ENCODE data around the gene DUSP7. TPM values are rescaled to one million over a fixed set of nuclear protein-coding genes. Genes with fewer than 3 reads are reported as not detected.
A peak's percentile ranks its signal among the peaks of the same experiment; 100 is the strongest.

The DUSP7 gene
- total and polyA plus RNA-seq, 9 of the 15 experiments (the other 6 are each of a cell fraction or from before 2014, with no cell fraction given): 0.45 to 15.8 (median 8.2) TPM

DNA sequence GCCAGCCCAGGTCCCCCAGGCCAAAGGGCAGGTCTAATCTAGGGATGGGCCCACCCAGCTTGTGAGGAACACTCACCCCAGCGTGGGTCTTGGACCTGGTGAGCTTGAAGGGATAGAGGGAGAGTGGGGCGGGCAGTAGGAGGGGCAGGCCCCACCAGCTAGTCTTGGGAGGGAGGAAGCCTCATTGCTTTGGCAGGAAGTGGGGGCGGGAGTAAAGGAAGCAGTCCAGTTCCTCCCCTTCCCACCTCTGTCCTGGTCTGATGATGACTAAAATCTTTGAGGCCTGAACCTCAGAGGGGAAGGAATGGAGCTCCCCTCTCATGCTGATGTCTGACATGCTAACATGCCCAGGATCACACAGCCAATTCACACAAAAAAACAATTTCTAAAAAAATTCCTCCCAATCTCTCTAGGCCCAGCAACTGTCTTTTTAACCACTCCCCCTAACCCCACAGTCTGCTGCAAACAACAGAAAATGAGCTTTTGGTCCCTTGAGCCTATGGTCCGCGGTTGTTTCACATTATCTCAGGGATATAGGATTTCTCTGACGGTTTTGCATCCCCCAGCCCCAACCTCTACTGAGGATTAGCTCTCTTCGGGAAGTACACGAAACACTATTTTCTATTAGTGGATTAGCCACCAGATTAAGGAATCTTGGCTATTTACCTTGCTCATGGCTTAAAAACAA is 30.7 kb upstream of the DUSP7 start:
- H3K27ac ChIP-seq (ENCODE audit: extremely low read depth, low read depth, low read length): no peak overlapping the region
- no peak overlapping the region for H2AFZ ChIP-seq (ENCODE audit: low read depth, low read length)
- peak; percentile 32; the same call in 2 of the 3 replicates for ATAC-seq
- H3K4me2 ChIP-seq (ENCODE audit: insufficient read depth, low read length): no peak overlapping the region
- no peaks in the 10 kb centered on the region for H3K79me2 ChIP-seq (ENCODE audit: control insufficient read depth, insufficient read depth, low read length)
- H3K9ac ChIP-seq (ENCODE audit: insufficient read depth in 1 of 2, low read depth in 2 of 2, low read length in 2 of 2): peak overlapping the region in 1 of 2 experiments; percentile 69; a peak in 1 of 4 replicates
- WGBS (ENCODE audit: insufficient coverage, low coverage, missing lambda C conversion rate): 87% methylated on average over 5 of the region's 8 CpGs
- peaks cover 8% of the 10 kb centered on the region; the same call in 1 of the 3 replicates for H3K36me3 ChIP-seq (ENCODE audit: control insufficient read depth, insufficient read depth, low read length)
- H3K9me3 ChIP-seq (replicated peaks; ENCODE audit: control insufficient read depth, insufficient read depth, low read depth, low read length): no peaks in the 10 kb centered on the region
- no peaks in the 10 kb centered on the region for H3K27me3 ChIP-seq (ENCODE audit: control insufficient read depth in 2 of 2, insufficient read depth in 2 of 2, low read length in 2 of 2)
- intact Hi-C loops (cut with micrococcal nuclease): no loop called here
- no TSS peak for BruUV-seq (replicated peaks)
- DNase-seq (ENCODE audit: extremely low read depth in 1 of 4, low spot score in 3 of 4): peak in 3 of 4 experiments; percentile 36 to 46 (median 37)
- FAIRE-seq: peak; percentile 19
- ChIA-PET POLR2A (interaction anchor here (0.6 to 0.9 kb wide), 2 partner anchors 91 to 407 kb away, joined by 3 read pairs; partner anchors contain the start of gene RPL29), CTCF (ENCODE audit: low intra/inter-chr PET ratio) (no interaction called here)
- in situ Hi-C loops (cut with MboI): no loop called here
- H3K4me3 ChIP-seq: no peak overlapping the region
- peaks cover 23 to 43% of the 10 kb centered on the region in 2 experiments for H3K4me1 ChIP-seq (replicated peaks in 1 of 2; ENCODE audit: control insufficient read depth in 2 of 2, insufficient read depth in 2 of 2, low read length in 2 of 2)
- H4K20me1 ChIP-seq (replicated peaks; ENCODE audit: control insufficient read depth, insufficient read depth, low read length): no peaks in the 10 kb centered on the region
- no peaks in the 10 kb centered on the region for H3K9me1 ChIP-seq (ENCODE audit: control insufficient read depth, insufficient read depth, low read length)
- TF ChIP-seq EGR1 (conservative IDR thresholded peaks at IDR 0.05) (peak; percentile 44; the same call in 1 of the 2 replicates), ZNF518B (CRISPR knock-in tag; IDR thresholded peaks at IDR 0.05) (no peak)
